Stimulated activated CD4-positive, alpha-beta T cell treated with anti-CD3 and anti-CD28 coated beads, Interleukin-15, amount 100 ng/mL, for 1 hour (primary cell): Measurements from ENCODE around the gene DMPK.

ENCODE experiments used
- DNase-seq, 2 donors: peaks; one replicate each; pipeline ENCODE4 v3.0.0-alpha.2; 2020; ENCODE audit warnings: low read depth in 1 of 2, low spot score in 1 of 2

The DMPK gene, protein sequence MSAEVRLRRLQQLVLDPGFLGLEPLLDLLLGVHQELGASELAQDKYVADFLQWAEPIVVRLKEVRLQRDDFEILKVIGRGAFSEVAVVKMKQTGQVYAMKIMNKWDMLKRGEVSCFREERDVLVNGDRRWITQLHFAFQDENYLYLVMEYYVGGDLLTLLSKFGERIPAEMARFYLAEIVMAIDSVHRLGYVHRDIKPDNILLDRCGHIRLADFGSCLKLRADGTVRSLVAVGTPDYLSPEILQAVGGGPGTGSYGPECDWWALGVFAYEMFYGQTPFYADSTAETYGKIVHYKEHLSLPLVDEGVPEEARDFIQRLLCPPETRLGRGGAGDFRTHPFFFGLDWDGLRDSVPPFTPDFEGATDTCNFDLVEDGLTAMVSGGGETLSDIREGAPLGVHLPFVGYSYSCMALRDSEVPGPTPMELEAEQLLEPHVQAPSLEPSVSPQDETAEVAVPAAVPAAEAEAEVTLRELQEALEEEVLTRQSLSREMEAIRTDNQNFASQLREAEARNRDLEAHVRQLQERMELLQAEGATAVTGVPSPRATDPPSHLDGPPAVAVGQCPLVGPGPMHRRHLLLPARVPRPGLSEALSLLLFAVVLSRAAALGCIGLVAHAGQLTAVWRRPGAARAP

DNA sequence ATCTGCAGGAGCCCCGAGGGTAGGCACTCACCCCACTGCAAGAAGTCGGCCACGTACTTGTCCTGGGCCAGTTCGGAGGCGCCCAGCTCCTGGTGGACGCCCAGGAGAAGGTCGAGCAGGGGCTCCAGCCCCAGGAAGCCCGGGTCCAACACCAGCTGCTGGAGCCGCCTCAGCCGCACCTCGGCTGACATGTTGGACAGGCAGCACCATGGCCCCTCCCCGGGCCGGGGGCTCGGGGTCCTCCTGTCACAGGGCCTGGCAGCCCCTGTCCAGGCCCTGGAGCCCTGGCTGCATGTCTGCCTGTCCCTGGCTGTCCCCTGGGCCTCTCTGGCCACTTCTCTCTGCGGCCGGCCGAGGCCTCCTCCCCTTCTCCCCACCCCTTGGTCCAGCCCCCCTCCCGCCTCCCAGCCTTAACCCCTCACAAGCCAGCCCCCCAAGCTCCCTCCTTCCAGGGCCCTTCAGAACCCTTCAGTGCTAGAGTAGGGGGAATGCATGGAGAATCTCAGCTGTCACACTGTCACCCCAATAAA, at the start of gene DMPK:
DMPK (minus strand) TSS at position 329 of the 530 bp plus-strand sequence; CDS start at position 191, 138 bp downstream.
- no peak for DNase-seq

DNA sequence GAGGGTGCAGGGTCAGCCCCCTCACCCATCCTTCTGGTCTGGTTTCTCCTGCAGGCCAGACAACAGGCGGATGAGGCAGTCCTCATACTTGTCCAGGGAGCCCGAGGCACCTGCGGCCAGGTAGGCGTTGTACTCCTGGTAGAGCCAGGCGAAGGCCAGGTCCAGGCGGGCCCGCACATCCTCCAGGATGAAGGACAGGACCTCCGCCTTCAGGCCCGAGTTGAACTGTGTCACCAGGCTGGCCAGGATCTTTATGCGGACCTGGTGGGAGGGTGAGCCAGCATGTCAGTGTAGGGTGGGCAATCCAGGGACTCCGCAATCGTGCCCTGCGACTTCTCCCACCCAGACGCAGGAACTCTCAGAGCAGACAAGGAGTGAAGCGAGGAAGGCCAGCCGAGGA, 46.7 kb upstream of the DMPK start:
- DNase-seq, result no peak

DNA sequence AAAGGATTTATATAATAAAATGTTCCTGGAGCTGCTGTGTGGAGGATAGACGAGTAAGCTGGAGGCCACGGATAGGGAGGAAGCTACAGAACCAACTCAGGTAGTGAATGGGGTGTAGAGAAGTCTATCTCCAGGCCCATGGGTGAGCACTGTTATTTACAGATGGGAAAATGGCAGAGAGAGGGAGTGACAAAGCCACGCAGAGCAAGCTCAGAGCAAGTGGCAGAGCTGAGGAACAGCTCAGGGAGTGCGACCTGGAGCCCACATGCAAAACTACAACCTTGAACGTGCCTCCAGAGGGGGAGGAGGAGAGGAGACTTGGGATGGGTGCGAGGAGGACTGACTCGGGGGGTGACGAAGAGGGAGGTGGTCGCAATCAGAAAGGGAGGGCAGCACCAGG, 46.2 kb upstream of the DMPK start:
- no peak for DNase-seq

DNA sequence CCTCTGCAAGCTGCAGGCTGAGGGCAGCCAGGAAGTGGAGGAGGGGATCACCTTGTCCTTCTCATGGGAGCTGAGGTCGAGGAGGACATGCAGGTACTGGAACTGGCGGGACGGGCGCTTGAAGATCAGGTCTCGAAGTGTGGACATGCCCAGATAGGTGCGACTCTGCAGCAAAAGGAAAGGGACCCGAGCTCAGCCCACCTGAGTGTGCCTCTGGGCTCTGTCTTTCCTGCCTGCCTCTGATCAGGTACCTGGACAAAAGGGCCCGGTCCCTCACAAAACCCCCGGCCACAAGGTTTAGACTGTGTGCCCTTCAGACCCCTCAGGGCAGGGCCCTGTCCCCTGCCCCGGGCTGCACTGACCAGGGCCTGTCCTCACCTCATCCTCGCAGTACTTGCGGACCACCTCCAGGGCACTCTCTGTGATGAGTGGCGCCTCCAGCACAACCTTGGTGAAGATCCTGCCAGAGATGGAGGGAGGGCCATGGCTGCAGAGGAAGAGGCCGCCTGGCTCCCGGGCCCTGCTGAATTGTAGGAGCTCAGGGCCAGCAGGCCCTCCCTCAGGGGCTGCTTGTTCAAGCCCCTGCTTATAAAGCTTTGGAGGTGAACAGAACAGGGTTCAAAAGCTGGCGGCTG, 45.3 kb upstream of the DMPK start:
- DNase-seq, result no peak

DNA sequence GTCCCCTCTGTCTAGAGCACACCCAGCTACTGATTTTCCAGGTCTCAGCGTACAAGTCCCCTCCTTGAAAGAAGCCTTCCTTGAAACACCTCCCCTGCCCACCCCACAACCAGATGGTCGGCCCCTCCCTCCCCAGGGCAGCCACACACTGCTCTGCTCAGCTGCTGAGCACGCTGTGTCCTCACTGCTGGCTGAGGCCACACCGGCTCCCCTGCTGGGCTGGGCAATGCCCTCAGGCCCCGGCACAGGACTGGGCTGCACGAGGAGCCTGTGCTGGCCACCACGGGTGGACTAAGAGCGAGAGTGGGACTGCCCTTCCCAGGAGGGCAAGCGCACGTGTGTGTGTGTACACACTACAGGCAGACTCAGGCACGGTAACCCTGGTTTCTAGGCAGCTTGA, 44.6 kb upstream of the DMPK start:
- no peak for DNase-seq

DNA sequence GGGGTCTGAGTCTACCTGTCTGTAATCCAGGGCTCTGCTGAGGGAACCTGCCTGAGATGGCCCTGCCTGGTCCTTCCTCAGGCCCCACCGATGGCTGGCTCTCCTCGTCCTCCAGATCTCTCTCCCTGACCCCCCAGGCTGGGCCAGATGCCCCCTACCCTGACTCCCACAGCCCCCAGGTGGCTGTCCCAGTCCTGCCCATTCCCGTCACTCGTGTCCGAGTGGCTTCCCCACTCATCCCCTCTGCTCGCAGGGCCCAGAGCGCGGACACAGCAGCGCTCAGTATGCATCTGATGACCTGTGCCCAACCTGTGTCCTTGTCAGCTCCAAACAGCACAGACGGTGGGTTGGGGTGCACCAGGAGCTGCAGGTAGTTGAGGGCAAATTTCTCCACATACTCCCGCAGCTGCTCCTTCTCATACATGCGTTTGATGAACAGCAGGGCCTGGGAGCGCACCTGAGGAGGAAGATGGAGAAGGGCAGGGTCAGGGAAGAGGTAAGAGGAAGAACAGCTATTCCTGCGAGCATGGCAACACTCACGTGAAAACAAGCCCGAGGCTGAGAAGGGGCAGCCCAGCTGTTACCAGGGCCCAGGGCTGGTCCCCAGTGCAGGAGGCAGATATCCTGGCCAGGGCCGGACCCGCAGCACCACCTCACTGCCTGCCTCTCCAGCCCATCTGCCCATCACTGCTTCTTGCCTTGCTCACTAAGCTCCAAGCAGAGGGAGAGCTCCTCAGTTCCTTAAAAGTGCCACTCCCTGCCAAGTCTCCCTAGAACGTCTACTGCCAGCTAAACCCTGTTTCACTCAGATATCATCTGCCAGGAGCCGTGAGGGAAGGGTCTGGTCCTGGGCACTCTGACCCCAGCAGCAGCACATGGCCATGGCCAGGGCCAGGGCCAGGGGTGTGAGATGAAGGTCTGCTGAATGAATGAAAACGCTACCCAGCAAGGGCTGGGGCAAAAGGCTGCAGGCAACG, 43.9 kb upstream of the DMPK start:
- DNase-seq, result no peak

DNA sequence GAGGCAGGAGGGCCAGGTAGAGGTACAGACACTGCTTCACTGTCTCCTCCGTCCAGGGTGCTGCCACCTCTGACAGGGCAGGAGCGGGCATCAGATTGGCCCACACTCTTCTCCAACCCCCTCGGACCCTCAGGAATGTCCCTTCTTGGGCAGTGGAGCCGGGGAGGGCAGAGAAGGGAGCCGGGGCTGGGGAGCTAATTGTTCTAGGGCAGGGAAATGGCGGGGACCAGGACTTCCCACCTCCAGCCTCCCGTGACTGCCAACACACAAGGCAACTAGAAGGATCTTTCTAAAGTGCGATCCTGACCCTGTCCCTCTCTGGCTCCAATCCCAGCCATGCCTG, 42.9 kb upstream of the DMPK start:
- no peak for DNase-seq

DNA sequence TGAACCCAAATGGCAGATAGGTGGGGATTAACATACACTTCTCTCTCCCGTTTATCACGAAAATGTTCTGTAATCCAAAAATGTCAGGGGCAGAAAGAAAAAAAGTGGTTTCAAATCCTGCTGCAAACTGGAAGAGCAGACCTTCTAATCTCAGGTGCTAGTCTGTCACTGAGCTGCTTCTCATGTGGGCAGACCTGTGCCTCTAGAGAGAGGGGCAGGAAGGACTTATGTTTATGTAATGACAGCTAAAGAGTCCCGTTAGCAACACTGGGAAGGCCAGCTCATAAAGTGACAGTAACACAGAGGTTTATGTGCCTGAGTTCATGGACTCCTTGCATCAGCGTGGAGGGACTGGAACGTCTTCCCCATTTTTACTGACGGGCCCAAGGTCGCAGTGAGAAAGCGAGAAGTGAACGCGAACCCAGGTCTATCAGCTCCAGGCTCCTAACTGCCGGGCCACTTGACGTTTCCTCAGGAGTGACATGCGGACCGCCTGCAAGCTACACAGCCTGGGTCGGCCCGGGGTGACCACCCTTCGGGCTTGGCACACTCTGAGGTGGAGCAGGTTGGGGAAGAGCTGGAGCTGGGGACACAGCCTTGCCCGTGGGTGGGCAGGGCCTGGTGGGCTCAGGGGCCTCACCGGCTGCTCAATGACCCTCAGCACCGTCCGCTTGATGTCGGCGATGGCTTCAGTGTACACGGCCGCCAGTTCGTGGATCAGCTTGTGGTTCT, 42.4 kb upstream of the DMPK start:
- DNase-seq, result no peak

DNA sequence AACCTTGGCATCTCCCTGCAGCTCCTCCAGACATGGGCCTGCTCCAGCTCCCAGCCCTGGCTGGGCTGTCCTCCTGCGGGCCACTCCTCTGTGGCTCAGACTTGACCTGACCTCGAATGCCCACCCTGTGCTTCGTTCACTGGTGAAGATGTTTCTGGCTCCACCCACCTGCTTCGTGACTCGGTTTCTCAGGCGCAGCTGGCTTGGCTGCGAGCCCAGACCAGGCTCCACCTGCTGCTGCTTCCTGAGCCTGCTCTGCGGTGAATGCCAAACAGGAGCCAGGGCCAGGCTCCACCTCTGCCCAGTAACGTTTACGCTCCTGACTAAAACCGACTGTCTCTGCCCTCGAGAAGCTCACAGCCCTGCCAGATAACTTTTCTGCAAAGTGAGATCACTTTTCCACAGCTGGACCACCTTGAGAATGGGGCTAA, 41.8 kb upstream of the DMPK start:
- no peak for DNase-seq

DNA sequence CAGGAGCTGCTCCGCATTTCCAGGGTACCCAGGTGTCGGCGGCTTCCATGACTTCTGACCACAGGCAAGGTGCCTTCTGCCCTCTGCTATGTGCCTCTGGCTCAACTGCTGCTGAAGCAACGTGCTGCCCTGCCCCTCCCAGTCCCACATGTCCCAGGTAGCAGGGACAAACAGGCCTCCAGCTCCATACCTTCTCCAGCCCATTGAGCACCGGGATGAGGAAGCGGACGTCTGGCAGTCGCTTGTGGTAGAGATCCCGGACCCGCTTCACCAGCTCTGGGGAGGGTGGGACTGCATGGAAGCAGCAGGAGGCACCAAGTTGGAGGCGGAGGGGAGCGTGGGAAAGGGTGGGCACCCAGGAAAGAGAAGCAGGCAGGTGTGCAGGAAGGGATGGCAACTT, 40.9 kb upstream of the DMPK start:
- DNase-seq, result no peak

DNA sequence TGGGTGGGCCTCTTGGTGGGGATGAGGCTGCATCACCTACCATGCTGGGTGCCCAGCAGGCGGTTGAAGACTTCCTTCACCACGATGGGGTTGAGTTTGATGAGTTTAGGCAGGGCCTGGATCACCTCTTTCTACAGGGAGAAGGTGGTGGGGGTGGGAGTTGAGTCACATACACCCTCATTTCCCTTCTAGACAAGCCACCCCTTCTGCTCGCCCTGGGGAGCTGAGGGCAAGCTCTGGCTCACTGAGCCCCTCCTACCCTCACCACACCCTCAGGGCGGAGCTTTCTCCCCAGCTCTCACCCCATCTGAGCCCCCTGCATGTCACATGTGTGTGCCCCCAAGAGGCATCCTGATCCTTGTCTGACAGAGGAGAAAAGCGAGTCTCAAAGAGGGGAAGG, 40.4 kb upstream of the DMPK start:
- DNase-seq, result no peak

DNA sequence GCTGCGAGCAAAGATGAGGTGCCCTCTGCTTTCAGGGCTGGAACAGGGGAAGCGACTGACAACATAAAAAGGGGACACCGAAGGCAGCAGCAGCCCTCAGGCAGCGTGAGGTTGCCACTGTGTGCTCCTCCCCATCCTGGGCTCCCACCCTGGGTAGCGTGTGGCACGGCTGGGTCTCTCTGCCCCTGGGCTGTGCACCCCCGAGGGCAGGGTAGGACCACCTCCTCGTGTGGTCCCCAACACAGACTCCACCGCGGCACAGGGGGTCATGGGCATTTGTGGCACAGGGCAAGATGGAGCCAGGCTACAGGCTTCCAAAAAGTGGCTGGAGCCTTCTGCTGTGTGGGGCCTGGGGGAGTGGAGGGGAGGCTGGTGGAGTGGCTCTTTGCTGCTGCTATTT, 39.3 kb upstream of the DMPK start:
- no peak for DNase-seq

DNA sequence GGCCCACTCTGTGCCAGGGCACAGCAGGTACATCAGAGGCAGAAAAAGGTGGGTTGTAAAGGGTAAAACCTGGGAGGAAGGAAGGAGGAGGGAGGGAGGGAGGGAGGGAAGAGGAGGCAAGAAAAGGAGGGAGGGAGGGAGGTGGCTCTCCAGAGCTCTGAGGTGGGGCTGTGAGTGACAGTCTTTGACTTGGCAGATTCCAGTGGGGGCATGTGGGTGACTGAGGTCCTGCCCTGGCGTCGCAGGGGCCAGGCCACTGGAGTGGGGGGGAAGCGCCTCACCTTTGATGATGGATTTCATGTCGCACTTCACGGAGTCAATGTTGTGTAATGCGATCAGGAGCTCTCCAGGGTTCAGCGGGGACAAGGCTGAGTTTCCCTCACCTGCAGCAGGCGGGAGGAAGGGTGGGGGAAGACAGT, 38.8 kb upstream of the DMPK start:
- DNase-seq, result no peak

DNA sequence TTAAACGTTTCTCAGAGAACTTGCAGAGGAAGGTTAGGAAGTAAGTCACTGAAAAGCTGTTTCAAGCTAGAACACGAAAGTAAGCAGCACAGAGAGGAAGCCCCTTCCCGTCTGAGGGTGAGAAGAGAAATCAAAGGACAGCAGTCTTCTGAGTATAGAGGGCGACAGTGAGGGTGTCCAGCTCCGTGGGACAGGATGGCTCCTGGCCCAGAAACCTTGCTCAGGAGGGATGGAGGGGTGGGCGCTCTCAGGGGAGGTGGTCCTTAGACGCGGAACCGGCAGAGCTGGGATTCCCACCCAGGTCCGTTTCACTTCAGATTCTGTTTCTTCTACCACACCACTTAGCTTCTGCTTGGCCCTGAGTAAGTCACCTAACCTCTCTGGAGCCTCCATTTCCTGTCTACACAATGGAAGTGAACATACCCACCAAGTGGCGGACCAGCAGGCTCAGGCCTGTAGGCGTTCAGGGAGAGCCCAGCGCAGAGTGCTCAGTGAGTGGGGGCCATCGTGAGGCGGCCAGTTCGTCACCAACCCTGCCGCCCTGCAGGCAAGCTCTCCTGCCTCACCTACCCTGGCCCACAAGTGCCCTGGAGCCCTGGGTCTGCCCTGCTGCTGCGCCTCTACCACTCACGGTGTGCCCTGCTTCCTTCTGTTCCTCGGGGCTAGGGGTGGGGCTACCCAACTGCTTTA, 38.3 kb upstream of the DMPK start:
- DNase-seq, result no peak

DNA sequence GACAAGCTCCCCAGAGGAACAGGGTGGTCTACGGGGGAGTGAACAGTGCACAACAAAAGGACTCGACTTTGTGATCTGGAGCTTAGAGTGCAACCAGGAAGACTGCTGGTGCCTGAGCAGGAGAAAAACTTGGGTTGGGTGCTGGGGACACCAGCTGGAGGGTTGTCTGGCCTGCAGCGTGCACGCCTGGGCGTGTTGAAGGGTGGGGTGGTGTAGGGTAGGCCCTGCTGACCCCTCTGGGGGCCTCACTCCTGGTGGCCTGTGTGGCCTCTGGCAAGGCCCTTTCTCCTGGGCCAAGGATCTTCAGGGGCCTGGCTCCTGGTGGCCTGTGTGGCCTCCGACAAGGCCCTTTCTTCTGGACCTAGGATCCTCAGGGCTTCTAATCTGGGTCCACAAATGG, 37.5 kb upstream of the DMPK start:
- no peak for DNase-seq

DNA sequence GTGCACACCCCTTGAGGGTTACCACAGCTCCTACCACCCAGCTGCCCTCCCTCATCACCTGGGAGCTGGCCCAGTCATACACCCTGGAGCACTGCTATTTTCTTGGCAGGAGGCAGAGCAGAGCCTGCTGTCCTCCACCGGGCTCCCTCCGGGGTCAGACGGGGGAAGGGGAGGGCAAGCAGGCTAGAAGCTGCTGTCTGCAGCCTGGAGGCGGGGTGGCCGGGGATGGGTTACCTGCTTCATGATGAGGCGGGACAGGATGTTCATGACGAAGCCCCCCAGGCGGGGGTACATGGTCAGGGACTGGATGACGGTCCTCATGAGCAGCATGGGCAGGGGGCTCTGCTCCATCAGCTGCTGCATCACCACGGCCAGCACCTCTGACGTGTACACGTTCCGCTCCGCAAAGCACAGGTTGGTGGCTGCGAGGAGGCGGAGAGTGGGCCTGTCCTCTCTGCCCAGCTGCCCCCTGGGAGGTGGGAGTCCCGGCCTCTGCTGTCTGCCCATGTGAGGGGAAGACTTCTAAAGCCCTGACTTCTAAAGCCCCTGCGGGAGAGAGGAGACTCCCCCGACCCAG, 35.5 kb upstream of the DMPK start:
- no peak for DNase-seq

DNA sequence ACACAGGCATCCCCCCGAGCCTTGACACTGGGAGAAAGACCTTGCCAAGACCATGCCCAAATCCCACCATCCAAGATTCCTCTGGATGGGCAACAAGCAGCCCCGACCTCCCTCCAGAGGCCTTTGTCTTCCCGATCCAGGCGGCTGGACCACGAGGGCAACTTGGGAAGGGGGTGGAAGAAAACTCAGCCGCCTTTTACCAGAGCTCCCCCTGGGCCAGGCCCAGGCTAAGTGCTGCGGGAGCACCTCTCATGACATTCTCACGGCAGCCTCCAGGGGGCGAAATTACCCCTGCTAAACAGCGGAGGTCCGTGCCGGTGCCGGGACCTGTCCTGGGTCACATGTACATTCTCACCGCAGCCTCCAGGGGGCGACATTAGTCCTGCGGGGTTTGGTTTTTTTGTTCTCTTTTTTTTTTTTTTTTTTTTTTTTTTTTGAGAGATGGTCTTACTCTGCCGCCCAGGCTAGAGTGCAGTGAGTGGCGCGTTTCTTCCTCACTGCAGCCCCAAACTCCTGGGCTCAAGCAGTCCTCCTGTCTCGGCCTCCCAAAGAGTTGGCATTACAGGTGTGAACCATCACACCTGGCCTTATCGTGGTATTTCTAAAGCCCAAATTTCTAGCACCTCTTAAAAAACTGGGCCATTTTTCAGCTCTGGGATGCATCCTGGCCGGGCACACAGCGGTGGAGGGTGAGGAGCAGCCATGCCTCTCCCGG, 34.9 kb upstream of the DMPK start:
- peak; percentile 89 to 96 for DNase-seq

DNA sequence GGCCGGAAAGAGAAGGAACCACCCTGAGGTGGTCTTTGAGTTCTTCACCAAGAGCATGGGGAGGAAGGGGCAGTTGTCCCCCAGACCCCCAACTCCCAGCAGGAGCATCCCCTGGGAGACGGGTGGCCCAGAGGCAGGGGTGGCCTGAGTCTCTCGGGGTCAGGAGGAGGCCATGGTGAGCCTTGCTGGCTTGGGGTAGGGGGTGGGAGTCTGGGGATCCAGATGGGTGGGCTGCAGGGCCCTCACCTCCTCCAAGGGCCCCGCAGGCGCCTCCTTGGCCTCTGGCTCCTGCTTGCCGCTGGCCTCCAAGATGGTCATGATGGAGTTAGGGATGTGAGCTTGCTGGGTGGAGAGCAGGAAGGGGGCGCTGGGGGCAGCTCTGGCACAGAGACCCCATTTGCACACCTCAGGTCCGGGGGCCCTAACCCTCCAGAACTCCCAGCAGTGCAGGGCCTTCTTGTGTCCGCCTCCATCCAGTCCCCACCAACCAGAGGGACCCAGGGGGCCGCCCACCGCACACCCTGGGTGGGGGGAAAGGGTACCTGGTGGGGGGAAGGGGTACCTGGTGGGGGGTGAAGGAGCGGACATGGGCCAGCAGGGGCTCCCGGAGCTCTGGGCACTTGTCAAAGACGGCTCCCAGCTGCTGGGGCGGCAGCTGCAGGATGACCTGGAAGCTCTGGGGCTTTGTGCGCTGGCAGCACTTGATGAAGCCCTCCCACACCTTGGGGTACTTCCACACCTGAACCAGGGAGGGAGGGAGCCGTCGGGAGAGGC, 34.1 kb upstream of the DMPK start:
- no peak for DNase-seq
